Heart left ventricle (tissue), 16 donors: ENCODE data around the gene PLEKHA7. TPM values are rescaled to one million over a fixed set of nuclear protein-coding genes. Genes with fewer than 3 reads are reported as not detected.

Source experiments
- ATAC-seq, 4 donors: fragments of 200-7000 bp; cut with Tn5 transposase; one replicate each; pipeline ENCODE4 v1.9.1; 2020 to 2022; ENCODE audit warnings: moderate library complexity in 4 of 4, mild to moderate bottlenecking in 3 of 4, moderate number of reproducible peaks in 1 of 4
- DNase-seq, 5 donors: peaks; one replicate each; pipeline ENCODE4 v3.0.0-alpha.2; 2020
- H3K27ac ChIP-seq, 12 donors: fragments of 200-600 bp; sonication (generic) in 4 of 12; one replicate each; pipeline versions ENCODE4 v1.5.0 to v1.8.0; 2016 to 2022; ENCODE audit warnings: mild to moderate bottlenecking in 2 of 12
- H3K27me3 ChIP-seq, 9 donors: fragments of 200-600 bp; sonication (generic) in 2 of 9; one replicate each; pipeline versions ENCODE4 v1.5.1 to v1.8.0; 2016 to 2022; ENCODE audit warnings: mild to moderate bottlenecking in 3 of 9
- H3K36me3 ChIP-seq, 9 donors: fragments of 200-600 bp; sonication (generic) in 2 of 9; one replicate each; pipeline versions ENCODE4 v1.5.0 to v1.8.0; 2018 to 2022; ENCODE audit warnings: mild to moderate bottlenecking in 2 of 9
- H3K4me1 ChIP-seq, 12 donors: fragments of 200-600 bp; sonication (generic) in 4 of 12; one replicate each; pipeline versions ENCODE4 v1.5.0 to v1.8.0; 2016 to 2022; ENCODE audit warnings: mild to moderate bottlenecking in 3 of 12
- H3K4me3 ChIP-seq, 12 donors: fragments of 200-600 bp; sonication (generic) in 4 of 12; one replicate each; pipeline versions ENCODE4 v1.5.0 to v1.8.0; 2017 to 2022; ENCODE audit warnings: mild to moderate bottlenecking in 9 of 12, moderate library complexity in 4 of 12
- H3K9me3 ChIP-seq, 12 donors: fragments of 200-600 bp; sonication (generic) in 4 of 12; one replicate each; pipeline versions ENCODE4 v1.5.0 to v1.8.0; 2016 to 2022; ENCODE audit warnings: mild to moderate bottlenecking in 1 of 12
- CTCF ChIP-seq, 12 donors: fragments of 200-600 bp; sonication (generic) in 4 of 12; IDR thresholded peaks; one replicate each; pipeline versions ENCODE4 v1.5.0 to v1.8.0; 2018 to 2022; ENCODE audit warnings: antibody characterized with exemption in 12 of 12, mild to moderate bottlenecking in 5 of 12
- POLR2A ChIP-seq, 2 donors: fragments of 450-650 bp; IDR thresholded peaks; one replicate each; pipeline ENCODE4 v1.6.1; 2017; ENCODE audit warnings: antibody characterized with exemption in 2 of 2, mild to moderate bottlenecking in 2 of 2, moderate library complexity in 2 of 2
- WGBS, 4 donors: extraction: QIAGEN DNeasy Blood & Tissue Kit in 2 of 4; methylation state at CpG; one replicate each; pipeline versions ENCODE4 v1.1.5 to v1.1.7; 2013 to 2018; 5-methylcytosine and 5-hydroxymethylcytosine counted together
- intact Hi-C, 10 donors: fragments of 100-400 bp; cut with DNase I; formaldehyde crosslinking; loops; one replicate each; pipeline versions ENCODE4 v1.11.1 to v1.14.2; 2022
- polyA plus RNA-seq, 2 donors: library from polyadenylated mRNA; stranded (reverse); fragments of 200-250 nt; gene quantifications; one replicate each; pipeline ENCODE4 v1.2.3, GENCODE V29; 2013
- total RNA-seq, 9 donors: library from RNA; depleted of rRNA in 2 of 9; stranded (reverse); fragments of >200 nt in 2 of 9; fragmentation: NEBNext Ultra II Directional in 3 of 9; extraction: Animal tissue kit (Norgen Biotek cat#: 25700) in 3 of 9; gene quantifications; one replicate each; pipeline versions ENCODE4 v1.1.0 to v1.2.4, GENCODE V29; 2016 to 2023
- donor health status: ischemic (EF 13 %, LVEDD 7.1; RV severe dilation, severe dysfunction).
- donor health status: healthy with polysubstance abuse.
- donor health status: DM: no; HTN: yes; CAD: no.
- donor health status: DM: no; HTN: no; CAD: no.
- donor health status: ischemic (EF 25% LVEDD 6.9; RV normal size, moderate dysfunction).
- donor health status: ischemic (EF 25% LVEDD 5.7; RV mildly dilated, moderate dysfunction).
- donor health status: healthy.
- donor health status: DM: yes; HTN: yes; CAD: no.
- donor health status: ischemic (EF 35%, LVEDD 5.7; RV mildly dilated, moderate dysfunction).
- donor health status: nonischemic (EF 11% LVEDD 7.7; RV severe dilation, severe dysfunction).
- donor health status: DM: yes; HTN: yes; CAD: no.
- donor health status: PGD.
- donor health status: ischemic (EF 29% LVEDD 5.4; RV normal size, mild dysfunction).
- donor health status: nonischemic (EF 23%, LVEDD 6.1; RV moderate dilation, normal function).

PLEKHA7 gene
- total and polyA plus RNA-seq, 11 donors: 13.1 to 57.5 (median 23.5) TPM

- intact Hi-C loops: loop anchor here in 1 of 10 donors (10.0 kb wide), 1 partner anchor 46 kb away; no protein-coding TSS in a partner anchor
- no peaks in the 10 kb centered on the region for H3K36me3 ChIP-seq
- H3K9me3 ChIP-seq: no peaks in the 10 kb centered on the region
- no peak for DNase-seq
- no peaks in the 10 kb centered on the region for H3K4me1 ChIP-seq
- H3K4me3 ChIP-seq: no peak overlapping the region
- no peak overlapping the region for H3K27ac ChIP-seq
- H3K27me3 ChIP-seq: no peaks in the 10 kb centered on the region
- ATAC-seq: no peak
- 76 to 79% (median 77%) methylated on average over 5 of the region's 5 CpGs for WGBS, 4 donors
- no peak for TF ChIP-seq POLR2A (IDR thresholded peaks at IDR 0.05)
- no peak for TF ChIP-seq CTCF (IDR thresholded peaks at IDR 0.05)
Observed at GRCh38 chr11:16958833-16959232, 55.4 kb downstream of the PLEKHA7 start.

DNA sequence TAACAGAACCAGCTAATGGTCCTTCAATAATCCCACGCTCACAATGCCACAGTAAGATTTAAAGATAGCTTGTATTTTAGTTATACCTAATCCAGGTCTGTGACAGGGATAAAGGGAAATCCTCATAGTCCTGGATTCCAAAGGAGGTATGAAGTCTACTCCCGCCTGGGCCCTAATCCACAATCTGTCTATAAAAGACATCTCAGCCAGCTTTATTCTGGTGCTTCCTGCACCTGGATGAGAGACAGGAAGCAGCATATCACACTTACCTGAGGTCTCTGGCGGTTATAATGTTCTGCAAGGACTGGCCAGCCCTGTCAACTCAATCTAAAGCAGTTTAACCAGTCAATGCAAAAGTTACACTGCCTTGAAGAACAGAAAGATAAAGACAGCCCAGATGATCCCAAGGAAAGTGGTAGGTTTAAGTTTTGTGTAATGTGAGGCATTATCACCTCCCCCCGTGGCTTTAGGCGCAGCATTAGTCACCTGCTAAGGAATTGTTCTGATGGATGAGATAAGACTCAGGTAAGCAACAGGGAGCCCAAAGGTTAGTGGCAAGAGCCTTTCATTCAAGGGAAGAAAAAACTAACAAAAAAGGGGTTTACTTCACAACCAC, 57.6 kb downstream of the PLEKHA7 start:
- 85 to 91% (median 89%) methylated on average over 5 of the region's 5 CpGs for WGBS, 4 donors
- intact Hi-C loops: loop anchor here in 1 of 10 donors (10.0 kb wide), 1 partner anchor 48 kb away; no protein-coding TSS in a partner anchor
- no peak for ATAC-seq

GRCh38 chr11:16953663-16954062, 60.6 kb downstream of the PLEKHA7 start:
- intact Hi-C loops: loop anchor here in 1 of 10 donors (10.0 kb wide), 1 partner anchor 51 kb away; no protein-coding TSS in a partner anchor
- no peak overlapping the region for H3K27ac ChIP-seq
- no peaks in the 10 kb centered on the region for H3K9me3 ChIP-seq
- TF ChIP-seq CTCF (IDR thresholded peaks at IDR 0.05): no peak
- TF ChIP-seq POLR2A (IDR thresholded peaks at IDR 0.05): no peak
- no peaks in the 10 kb centered on the region for H3K4me1 ChIP-seq
- no peak for DNase-seq
- no peaks in the 10 kb centered on the region for H3K36me3 ChIP-seq
- no peak overlapping the region for H3K4me3 ChIP-seq
- no peak for ATAC-seq
- H3K27me3 ChIP-seq: no peaks in the 10 kb centered on the region

More for the DNA sequence above, 57.6 kb downstream of the PLEKHA7 start:
- DNase-seq: no peak
- Histone ChIP-seq H3K36me3 (no peaks in the 10 kb centered on the region), H3K27me3 (no peaks in the 10 kb centered on the region), H3K4me3 (no peak overlapping the region), H3K9me3 (no peaks in the 10 kb centered on the region), H3K27ac (no peak overlapping the region), H3K4me1 (no peaks in the 10 kb centered on the region)
- TF ChIP-seq CTCF (IDR thresholded peaks at IDR 0.05) (no peak), POLR2A (IDR thresholded peaks at IDR 0.05) (no peak)

DNA sequence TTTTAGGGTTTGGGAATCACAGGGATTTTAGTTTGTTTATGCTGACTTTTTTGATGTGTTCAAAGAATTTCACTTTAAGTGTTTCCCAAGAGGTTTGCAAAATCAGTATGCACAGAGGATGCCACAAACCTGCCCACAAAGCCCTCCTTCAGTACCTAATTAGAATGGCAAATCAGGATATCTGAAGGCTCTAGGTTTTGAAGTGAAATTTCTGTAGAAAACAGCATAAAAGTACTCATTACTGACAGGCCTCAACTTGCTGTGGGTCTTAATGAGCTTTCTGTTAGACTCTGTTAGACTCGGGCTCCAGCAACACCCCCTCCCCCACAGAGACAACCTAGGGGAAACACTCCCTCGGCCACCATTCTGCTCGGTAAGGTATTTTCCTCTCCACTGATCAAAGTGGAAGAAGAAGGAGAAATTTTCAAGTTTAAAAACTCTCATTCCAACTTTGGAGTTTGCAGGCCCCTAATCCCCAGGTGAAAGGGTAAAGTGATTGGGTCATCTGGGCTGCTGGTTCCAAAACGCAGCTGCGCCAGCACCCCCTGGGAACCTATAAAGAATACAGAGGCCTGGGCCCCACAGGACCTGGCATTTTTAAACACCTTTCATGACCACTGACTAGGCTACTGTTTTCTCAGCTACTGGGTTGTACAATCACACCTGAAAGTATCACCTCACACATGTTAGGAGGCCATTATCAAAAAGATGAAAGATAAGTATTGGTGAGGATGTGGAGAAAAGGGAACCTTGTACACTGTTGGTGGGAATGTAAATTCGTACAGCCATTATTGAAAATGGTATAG, 67.5 kb downstream of the PLEKHA7 start:
- Histone ChIP-seq H3K27ac (no peak overlapping the region), H3K27me3 (no peaks in the 10 kb centered on the region), H3K4me3 (no peak overlapping the region), H3K9me3 (no peaks in the 10 kb centered on the region), H3K4me1 (peaks cover 0 to 10% (median 0%) of the 10 kb centered on the region in 12 donors), H3K36me3 (no peaks in the 10 kb centered on the region)
- intact Hi-C loops: loop anchor here in 9 of 10 donors (1.0 to 5.0 kb wide), 5 partner anchors 112 to 159 kb away; no protein-coding TSS in a partner anchor
- TF ChIP-seq CTCF (IDR thresholded peaks at IDR 0.05) (no peak), POLR2A (IDR thresholded peaks at IDR 0.05) (no peak)
- WGBS, 4 donors: 76 to 82% (median 81%) methylated on average over 6 of the region's 6 CpGs
- DNase-seq (no peak), ATAC-seq (no peak)
